SU-DHL-6 (cell line): ENCODE data around the gene TBCK.

Source experiments
- H2AFZ ChIP-seq: fragments of 200-600 bp; sonication (generic); 2 replicates; pipeline ENCODE4 v1.6.1; 2014; ENCODE audit warnings: low read depth, mild to moderate bottlenecking, moderate library complexity, mixed read lengths, antibody characterized with exemption, low read length; ENCODE audit not compliant: severe bottlenecking
- H3F3A ChIP-seq: fragments of 200-600 bp; shearing (Covaris generic); 2 replicates; pipeline ENCODE4 v1.6.0; 2016; ENCODE audit warnings: antibody characterized with exemption, mild to moderate bottlenecking; ENCODE audit not compliant: insufficient read depth
- H3K27ac ChIP-seq: fragments of 200-600 bp; sonication (generic); 2 replicates; pipeline ENCODE4 v1.5.1; 2016; ENCODE audit warnings: low read depth, mild to moderate bottlenecking, low read length, moderate library complexity, mixed read lengths
- H3K27me3 ChIP-seq: fragments of 200-600 bp; sonication (generic), shearing (Covaris generic); 2 replicates; pipeline ENCODE4 v1.6.0; 2014; ENCODE audit warnings: mild to moderate bottlenecking, low read length
- H3K36me3 ChIP-seq: fragments of 200-600 bp; sonication (generic); 2 replicates; pipeline ENCODE4 v1.6.1; 2014; ENCODE audit warnings: mild to moderate bottlenecking, low read length, mixed read lengths
- H3K4me2 ChIP-seq: fragments of 300-600, 200-600 bp; shearing (Covaris generic), sonication (generic); 2 replicates; pipeline ENCODE4 v1.6.0; 2014; ENCODE audit warnings: low read length, low read depth, mild to moderate bottlenecking; ENCODE audit not compliant: poor library complexity, severe bottlenecking
- H3K4me3 ChIP-seq: fragments of 200-600 bp; sonication (generic); 2 replicates; pipeline ENCODE4 v1.5.1; 2014; ENCODE audit warnings: antibody characterized with exemption, low read length, mild to moderate bottlenecking, mixed read lengths; ENCODE audit not compliant: insufficient read depth, poor library complexity, severe bottlenecking
- H3K79me2 ChIP-seq: fragments of 200-600 bp; sonication (generic); 2 replicates; pipeline ENCODE4 v1.6.1; 2014; ENCODE audit warnings: mild to moderate bottlenecking, low read length, moderate library complexity; ENCODE audit not compliant: insufficient read depth
- H3K9ac ChIP-seq: fragments of 200-600 bp; sonication (generic); 2 replicates; pipeline ENCODE4 v1.7.0; 2014; ENCODE audit warnings: mild to moderate bottlenecking, low read length
- H3K9me2 ChIP-seq: fragments of 200-600 bp; sonication (generic); replicated peaks from 2 replicates; pipeline ENCODE4 v1.6.1; 2014; ENCODE audit warnings: low read length; ENCODE audit not compliant: insufficient read depth
- H3K9me3 ChIP-seq: fragments of 200-600 bp; sonication (generic); 2 replicates; pipeline ENCODE4 v1.6.1; 2014; ENCODE audit warnings: low read length, mixed read lengths; ENCODE audit not compliant: insufficient read depth
- H4K20me1 ChIP-seq: fragments of 200-600 bp; sonication (generic); 2 replicates; pipeline ENCODE4 v1.6.1; 2014; ENCODE audit warnings: low read depth, mild to moderate bottlenecking, antibody characterized with exemption, low read length, moderate library complexity, mixed read lengths
- CTCF ChIP-seq: fragments of 200-600 bp; sonication (generic); IDR thresholded peaks from one replicate; pipeline ENCODE4 v1.5.1; 2017; ENCODE audit warnings: antibody characterized with exemption, mild to moderate bottlenecking, low read length, moderate library complexity; ENCODE audit not compliant: insufficient read depth, poor library complexity, severe bottlenecking
- EZH2phosphoT487 ChIP-seq: fragments of 200-600 bp; sonication (generic), shearing (Covaris generic); conservative IDR thresholded peaks from 2 replicates; pipeline ENCODE4 v1.6.1; 2018; ENCODE audit warnings: mild to moderate bottlenecking, antibody characterized with exemption, low read length, moderate library complexity, mixed read lengths

Gene TBCK

GRCh38 chr4:106038908-106039307, 277.1 kb downstream of the TBCK start:
- Histone ChIP-seq H3K27ac (no peak overlapping the region), H3K79me2 (no peaks in the 10 kb centered on the region), H2AFZ (no peak overlapping the region), H3K4me3 (no peak overlapping the region), H3F3A (no peaks in the 10 kb centered on the region), H3K27me3 (no peaks in the 10 kb centered on the region), H3K9me3 (no peaks in the 10 kb centered on the region), H3K9ac (no peak overlapping the region), H3K9me2 (no peaks in the 10 kb centered on the region), H3K36me3 (no peaks in the 10 kb centered on the region), H3K4me2 (no peak overlapping the region), H4K20me1 (no peaks in the 10 kb centered on the region)
- TF ChIP-seq CTCF (no peak), EZH2phosphoT487 (no peak)

DNA sequence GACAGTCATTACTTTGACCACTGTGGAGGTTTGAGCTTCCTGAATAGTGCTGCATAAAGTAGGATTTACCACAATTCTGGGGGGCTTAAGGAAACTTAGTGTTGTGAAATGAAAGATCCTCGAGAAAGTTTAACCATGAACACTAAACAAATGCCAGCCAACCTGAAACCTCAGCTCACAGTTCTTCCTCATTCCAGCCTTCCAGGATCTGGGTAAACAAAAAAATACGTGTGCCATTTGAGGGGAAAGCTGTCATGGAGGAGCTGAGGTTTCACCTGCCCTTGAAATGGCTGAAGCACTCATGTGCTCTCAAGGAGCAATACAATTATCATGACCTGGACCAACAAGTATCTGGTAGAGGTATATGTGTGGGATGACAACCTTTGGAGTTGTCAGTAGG, 278.0 kb downstream of the TBCK start:
- H3K9ac ChIP-seq = no peak overlapping the region
- H3K79me2 ChIP-seq = no peaks in the 10 kb centered on the region
- H3K27ac ChIP-seq = no peak overlapping the region
- H3K4me2 ChIP-seq = no peak overlapping the region
- TF ChIP-seq EZH2phosphoT487 (no peak), CTCF (no peak)
- no peaks in the 10 kb centered on the region for H3K36me3 ChIP-seq
- no peaks in the 10 kb centered on the region for H3F3A ChIP-seq
- H3K9me2 ChIP-seq = no peaks in the 10 kb centered on the region
- H4K20me1 ChIP-seq = no peaks in the 10 kb centered on the region
- no peaks in the 10 kb centered on the region for H3K27me3 ChIP-seq
- H3K9me3 ChIP-seq = no peaks in the 10 kb centered on the region
- no peak overlapping the region for H3K4me3 ChIP-seq
- no peak overlapping the region for H2AFZ ChIP-seq

- H3K9ac ChIP-seq = no peak overlapping the region
- H4K20me1 ChIP-seq = no peaks in the 10 kb centered on the region
- no peak overlapping the region for H3K27ac ChIP-seq
- no peaks in the 10 kb centered on the region for H3K36me3 ChIP-seq
- no peak overlapping the region for H2AFZ ChIP-seq
- H3K4me3 ChIP-seq = no peak overlapping the region
- TF ChIP-seq CTCF (no peak), EZH2phosphoT487 (no peak)
- no peaks in the 10 kb centered on the region for H3K79me2 ChIP-seq
- H3K4me2 ChIP-seq = no peak overlapping the region
- H3F3A ChIP-seq = no peaks in the 10 kb centered on the region
- H3K27me3 ChIP-seq = no peaks in the 10 kb centered on the region
- no peaks in the 10 kb centered on the region for H3K9me2 ChIP-seq
- no peaks in the 10 kb centered on the region for H3K9me3 ChIP-seq
Measured at GRCh38 chr4:106036848-106037247, 279.2 kb downstream of the TBCK start.

- TF ChIP-seq EZH2phosphoT487 (no peak), CTCF (no peak)
- no peak overlapping the region for H3K4me3 ChIP-seq
Measured at GRCh38 chr4:106036334-106036733, 279.7 kb downstream of the TBCK start.

More at GRCh38 chr4:106036334-106036733, 279.7 kb downstream of the TBCK start:
- Histone ChIP-seq H3K9me2 (no peaks in the 10 kb centered on the region), H4K20me1 (no peaks in the 10 kb centered on the region), H3K36me3 (no peaks in the 10 kb centered on the region), H3F3A (no peaks in the 10 kb centered on the region), H2AFZ (no peak overlapping the region), H3K79me2 (no peaks in the 10 kb centered on the region), H3K27ac (no peak overlapping the region), H3K9ac (no peak overlapping the region), H3K27me3 (no peaks in the 10 kb centered on the region), H3K9me3 (no peaks in the 10 kb centered on the region), H3K4me2 (no peak overlapping the region)
